GM12875 (cell line): ENCODE data around the gene ELMO1.

Source experiments
- H3K4me3 ChIP-seq: one replicate; pipeline ENCODE4 v1.5.1; 2011; ENCODE audit warnings: low read depth, low read length, control low read depth
- TF ChIP-seq, protein P1 (sequence below): IDR thresholded peaks from 2 replicates; pipeline ENCODE4 v1.5.1; 2011; ENCODE audit warnings: low read depth, mild to moderate bottlenecking, control low read depth, inconsistent platforms, low read length, moderate library complexity, borderline replicate concordance; ENCODE audit not compliant: insufficient read depth

Gene ELMO1

GRCh38 chr7:37283716-37284115, 164.9 kb downstream of the ELMO1 start:
- H3K4me3 ChIP-seq = no peak overlapping the region
- TF ChIP-seq, protein P1, sequence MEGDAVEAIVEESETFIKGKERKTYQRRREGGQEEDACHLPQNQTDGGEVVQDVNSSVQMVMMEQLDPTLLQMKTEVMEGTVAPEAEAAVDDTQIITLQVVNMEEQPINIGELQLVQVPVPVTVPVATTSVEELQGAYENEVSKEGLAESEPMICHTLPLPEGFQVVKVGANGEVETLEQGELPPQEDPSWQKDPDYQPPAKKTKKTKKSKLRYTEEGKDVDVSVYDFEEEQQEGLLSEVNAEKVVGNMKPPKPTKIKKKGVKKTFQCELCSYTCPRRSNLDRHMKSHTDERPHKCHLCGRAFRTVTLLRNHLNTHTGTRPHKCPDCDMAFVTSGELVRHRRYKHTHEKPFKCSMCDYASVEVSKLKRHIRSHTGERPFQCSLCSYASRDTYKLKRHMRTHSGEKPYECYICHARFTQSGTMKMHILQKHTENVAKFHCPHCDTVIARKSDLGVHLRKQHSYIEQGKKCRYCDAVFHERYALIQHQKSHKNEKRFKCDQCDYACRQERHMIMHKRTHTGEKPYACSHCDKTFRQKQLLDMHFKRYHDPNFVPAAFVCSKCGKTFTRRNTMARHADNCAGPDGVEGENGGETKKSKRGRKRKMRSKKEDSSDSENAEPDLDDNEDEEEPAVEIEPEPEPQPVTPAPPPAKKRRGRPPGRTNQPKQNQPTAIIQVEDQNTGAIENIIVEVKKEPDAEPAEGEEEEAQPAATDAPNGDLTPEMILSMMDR = no peak

- no peak overlapping the region for H3K4me3 ChIP-seq
- TF ChIP-seq, protein P1 = no peak
These were observed 165.7 kb downstream of the ELMO1 start for GRCh38 chr7:37282927-37283326.

GRCh38 chr7:37282093-37282444, 166.6 kb downstream of the ELMO1 start:
- H3K4me3 ChIP-seq = no peak overlapping the region
- TF ChIP-seq, protein P1 = no peak

GRCh38 chr7:37281368-37282092, 167.1 kb downstream of the ELMO1 start:
- TF ChIP-seq, protein P1 = no peak
- H3K4me3 ChIP-seq = no peak overlapping the region

DNA sequence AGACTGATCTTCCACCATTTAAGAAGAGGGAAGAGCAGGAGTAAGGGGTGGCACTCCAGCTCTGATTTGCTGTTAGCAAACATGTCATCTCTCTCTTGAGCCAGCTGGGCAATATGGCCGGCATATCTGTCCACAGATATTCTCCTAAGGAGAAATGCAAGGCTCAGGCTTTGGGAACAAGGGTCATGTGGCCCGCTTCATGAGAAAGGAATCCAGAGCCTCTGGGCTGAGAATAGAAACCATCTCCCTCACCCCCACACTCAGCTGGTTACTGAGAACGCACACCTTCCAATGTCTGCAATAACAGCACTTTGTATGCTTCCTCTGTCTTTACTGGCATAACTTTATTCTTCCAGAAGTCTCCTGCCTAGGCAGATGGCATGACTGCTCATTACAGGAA, 171.2 kb downstream of the ELMO1 start:
- H3K4me3 ChIP-seq = no peak overlapping the region
- TF ChIP-seq, protein P1 = no peak

GRCh38 chr7:37275078-37275710, 173.5 kb downstream of the ELMO1 start:
- no peak overlapping the region for H3K4me3 ChIP-seq
- TF ChIP-seq, protein P1 = no peak

GRCh38 chr7:37273891-37274290, 174.8 kb downstream of the ELMO1 start:
- no peak overlapping the region for H3K4me3 ChIP-seq
- TF ChIP-seq, protein P1 = no peak
